ENCODE results near the gene SKI.

The SKI gene

DNA sequence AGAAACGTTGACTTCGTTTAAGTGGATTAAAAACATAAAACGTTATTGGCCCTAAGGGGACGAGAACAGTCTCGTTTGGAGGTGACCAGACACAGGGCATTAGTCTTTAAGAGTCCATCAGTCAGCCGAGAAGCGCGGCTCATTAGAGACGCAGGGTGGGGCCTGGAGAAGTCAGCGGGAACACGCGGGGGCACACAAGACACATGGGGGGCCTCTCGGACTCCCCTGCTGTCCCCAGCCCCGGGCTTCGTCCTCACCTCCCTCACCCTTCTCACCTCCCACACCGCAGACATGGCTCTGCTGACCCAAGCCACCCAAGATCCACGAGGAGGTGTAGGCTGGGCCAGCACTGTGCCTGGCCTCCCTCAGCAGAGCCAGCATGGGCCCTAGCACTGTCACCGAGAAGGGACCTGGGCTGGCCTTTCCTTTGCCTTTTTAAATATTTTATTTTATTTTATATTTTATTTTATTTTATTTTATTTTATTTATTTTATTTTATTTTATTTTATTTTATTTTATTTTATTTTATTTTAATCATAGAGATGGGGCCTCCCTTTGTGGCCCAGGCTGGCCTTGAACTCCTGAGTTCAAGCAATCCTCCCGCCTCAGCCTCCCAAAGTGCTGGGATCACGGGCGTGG, 114.4 kb downstream of the SKI start:
- Histone ChIP-seq H3K9ac (ENCODE audit: low read length) (no peak overlapping the region), H3K4me3 (ENCODE audit: low read depth in 1 of 2, low read length in 2 of 2) (no peak overlapping the region), H3K4me1 (ENCODE audit: insufficient read depth, low read length) (no peaks in the 10 kb centered on the region), H3K27me3 (ENCODE audit: control insufficient read depth in 1 of 2, insufficient read depth in 2 of 2, low read length in 2 of 2) (no peaks in the 10 kb centered on the region), H3K36me3 (ENCODE audit: insufficient read depth, low read length) (no peaks in the 10 kb centered on the region), H3K9me3 (ENCODE audit: low read length) (no peaks in the 10 kb centered on the region), H3K27ac (ENCODE audit: low read depth, low read length) (no peak overlapping the region)

DNA sequence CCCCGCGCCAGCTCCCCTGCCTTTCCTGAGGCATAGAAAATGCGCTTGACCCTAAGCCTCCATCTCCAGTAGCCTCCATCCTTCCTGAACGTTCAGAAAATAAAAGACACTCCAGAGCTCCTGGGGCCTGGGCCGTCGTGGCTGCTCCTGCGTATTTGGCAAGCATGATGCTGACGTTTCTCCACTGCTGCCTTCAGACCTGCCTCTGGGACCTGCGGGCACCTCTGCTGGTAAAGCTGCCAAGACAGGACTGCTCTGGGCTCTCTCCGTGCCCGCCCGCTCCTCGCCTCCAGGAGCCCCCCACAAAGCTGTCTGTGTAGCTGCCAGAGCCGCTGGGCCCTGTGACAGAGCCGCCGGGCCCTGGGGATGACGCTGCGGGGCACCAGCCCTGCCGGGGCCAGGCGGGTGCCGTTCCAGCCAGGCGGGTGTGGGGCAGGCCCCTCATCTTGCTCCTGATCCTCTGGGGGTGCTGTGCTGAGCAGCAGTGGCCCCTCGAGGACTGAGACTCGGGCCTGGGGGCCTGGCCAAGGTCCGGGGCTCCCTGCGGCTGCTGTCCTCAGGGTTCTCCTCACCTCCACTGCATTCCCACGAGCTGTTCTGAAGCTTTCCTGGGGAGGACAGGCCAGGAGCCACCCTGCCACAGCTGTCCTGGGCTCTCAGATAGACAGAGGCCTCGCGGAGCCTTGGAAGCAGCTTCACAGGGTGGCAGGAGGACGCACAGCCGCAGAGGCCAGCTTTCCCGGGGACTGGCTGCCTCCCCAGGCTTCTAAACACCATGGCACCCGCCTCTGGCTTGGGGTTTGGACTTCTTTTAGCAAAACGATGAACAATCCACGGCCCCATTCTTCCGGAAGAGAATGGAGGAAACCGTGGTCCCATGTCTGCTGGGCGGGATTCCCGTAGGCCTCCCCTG, 115.2 kb downstream of the SKI start:
- Histone ChIP-seq H3K9ac (ENCODE audit: low read length) (no peak overlapping the region), H3K4me3 (ENCODE audit: low read depth in 1 of 2, low read length in 2 of 2) (no peak overlapping the region), H3K4me1 (ENCODE audit: insufficient read depth, low read length) (no peaks in the 10 kb centered on the region), H3K9me3 (ENCODE audit: low read length) (no peaks in the 10 kb centered on the region), H3K27me3 (ENCODE audit: control insufficient read depth in 1 of 2, insufficient read depth in 2 of 2, low read length in 2 of 2) (no peaks in the 10 kb centered on the region), H3K36me3 (ENCODE audit: insufficient read depth, low read length) (no peaks in the 10 kb centered on the region), H3K27ac (ENCODE audit: low read depth, low read length) (no peak overlapping the region)

DNA sequence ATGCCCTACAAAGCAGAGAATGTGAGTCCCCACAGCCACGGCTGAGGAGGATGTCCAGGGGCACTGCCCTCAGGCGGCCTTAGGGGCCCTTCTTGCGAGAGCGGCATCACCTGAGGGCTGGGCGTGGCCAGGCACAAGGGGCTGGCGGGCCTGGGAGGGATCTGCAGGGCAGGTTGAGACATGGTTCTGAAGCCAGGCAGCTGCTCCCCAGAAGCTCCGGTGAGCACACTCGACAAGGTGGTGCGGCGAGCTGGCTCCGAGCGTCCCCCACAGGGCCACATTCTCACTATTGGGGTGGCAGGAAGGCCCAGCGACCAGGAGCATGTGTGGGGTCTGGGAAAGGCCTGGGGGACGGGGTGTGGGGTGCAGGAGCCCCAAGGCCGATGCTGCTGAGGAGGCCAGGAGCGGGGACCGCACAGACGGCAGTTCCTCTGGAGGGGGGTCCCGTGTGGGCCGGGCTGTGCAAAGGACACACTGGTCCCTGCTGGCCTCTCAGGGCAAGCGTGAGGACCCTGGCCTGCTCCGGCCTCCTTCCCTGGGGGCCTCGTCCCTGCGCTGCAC, 116.1 kb downstream of the SKI start:
- no peaks in the 10 kb centered on the region for H3K36me3 ChIP-seq (ENCODE audit: insufficient read depth, low read length)
- H3K9ac ChIP-seq (ENCODE audit: low read length) = no peak overlapping the region
- no peaks in the 10 kb centered on the region for H3K9me3 ChIP-seq (ENCODE audit: low read length)

DNA sequence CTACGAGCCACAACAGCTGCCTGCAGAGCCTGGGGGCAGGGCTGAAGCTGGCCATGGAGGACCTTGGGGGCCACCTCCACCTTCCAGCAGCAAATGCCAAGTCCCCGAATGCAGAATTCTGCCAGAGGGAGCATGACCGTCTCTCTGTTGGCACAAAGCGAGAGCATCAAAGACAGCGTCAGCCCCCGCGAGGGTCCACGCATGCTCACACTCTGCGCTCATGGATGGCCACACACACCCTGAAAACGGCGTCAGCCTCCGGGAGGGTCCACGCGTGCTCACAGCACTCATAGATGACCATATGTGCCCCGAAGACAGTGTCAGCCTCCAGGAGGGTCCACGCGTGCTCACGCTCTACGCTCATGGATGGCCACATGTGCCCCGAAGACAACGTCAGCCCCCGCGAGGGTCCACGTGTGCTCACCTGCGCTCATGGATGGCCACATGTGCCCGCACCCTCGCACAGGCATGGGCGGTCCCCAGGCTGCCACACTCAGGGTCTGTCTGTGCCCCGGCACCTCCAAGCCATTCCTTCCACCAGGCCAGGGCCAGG, 116.7 kb downstream of the SKI start:
- no peak overlapping the region for H3K4me3 ChIP-seq (ENCODE audit: low read depth in 1 of 2, low read length in 2 of 2)
- no peaks in the 10 kb centered on the region for H3K36me3 ChIP-seq (ENCODE audit: insufficient read depth, low read length)
- H3K4me1 ChIP-seq (ENCODE audit: insufficient read depth, low read length) = no peaks in the 10 kb centered on the region
- no peaks in the 10 kb centered on the region for H3K27me3 ChIP-seq (ENCODE audit: control insufficient read depth in 1 of 2, insufficient read depth in 2 of 2, low read length in 2 of 2)
- H3K9ac ChIP-seq (ENCODE audit: low read length) = no peak overlapping the region
- no peaks in the 10 kb centered on the region for H3K9me3 ChIP-seq (ENCODE audit: low read length)
- no peak overlapping the region for H3K27ac ChIP-seq (ENCODE audit: low read depth, low read length)

More for the DNA sequence above, 116.1 kb downstream of the SKI start:
- Histone ChIP-seq H3K27me3 (ENCODE audit: control insufficient read depth in 1 of 2, insufficient read depth in 2 of 2, low read length in 2 of 2) (no peaks in the 10 kb centered on the region), H3K4me3 (ENCODE audit: low read depth in 1 of 2, low read length in 2 of 2) (no peak overlapping the region), H3K27ac (ENCODE audit: low read depth, low read length) (no peak overlapping the region), H3K4me1 (ENCODE audit: insufficient read depth, low read length) (no peaks in the 10 kb centered on the region)

DNA sequence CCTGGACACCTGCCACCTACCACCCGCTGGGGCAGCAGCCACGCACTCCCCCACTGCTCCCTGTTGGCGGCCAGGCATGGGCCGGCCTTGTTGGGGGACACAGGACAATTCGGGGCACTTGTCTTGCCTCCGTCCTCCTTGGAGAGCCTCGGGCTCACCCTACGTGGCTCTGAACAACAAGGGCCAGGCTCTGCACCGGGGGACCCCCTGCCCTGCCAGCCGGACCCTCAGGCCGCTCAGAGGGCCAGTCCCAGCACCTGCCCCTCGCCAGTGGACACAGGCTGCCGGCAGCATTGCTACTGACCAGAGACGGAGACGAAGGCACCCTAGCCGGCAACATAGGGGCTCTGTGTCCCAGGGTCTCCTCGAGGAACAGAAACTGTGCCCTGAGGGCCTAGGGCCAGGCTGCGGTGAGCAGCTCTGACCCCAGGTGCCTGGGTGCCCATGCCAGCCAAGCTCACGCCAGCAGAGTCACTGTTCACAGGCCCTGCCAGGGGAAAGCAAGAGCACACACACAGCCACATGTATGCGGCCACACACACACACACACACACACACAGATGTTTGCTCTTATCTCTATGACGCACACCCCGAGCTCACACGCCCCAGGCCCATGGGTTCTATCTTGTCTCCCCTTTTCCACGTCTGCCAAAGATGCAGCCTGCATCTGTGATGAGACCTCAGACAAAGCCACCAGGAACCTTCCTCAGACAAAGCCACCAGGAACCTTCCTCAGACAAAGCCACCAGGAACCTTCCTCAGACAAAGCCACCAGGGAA, 117.4 kb downstream of the SKI start:
- H3K36me3 ChIP-seq (ENCODE audit: insufficient read depth, low read length) = no peaks in the 10 kb centered on the region
- no peak overlapping the region for H3K9ac ChIP-seq (ENCODE audit: low read length)
- H3K27ac ChIP-seq (ENCODE audit: low read depth, low read length) = no peak overlapping the region
- H3K9me3 ChIP-seq (ENCODE audit: low read length) = no peaks in the 10 kb centered on the region
- no peaks in the 10 kb centered on the region for H3K27me3 ChIP-seq (ENCODE audit: control insufficient read depth in 1 of 2, insufficient read depth in 2 of 2, low read length in 2 of 2)
- no peaks in the 10 kb centered on the region for H3K4me1 ChIP-seq (ENCODE audit: insufficient read depth, low read length)
- H3K4me3 ChIP-seq (ENCODE audit: low read depth in 1 of 2, low read length in 2 of 2) = no peak overlapping the region

DNA sequence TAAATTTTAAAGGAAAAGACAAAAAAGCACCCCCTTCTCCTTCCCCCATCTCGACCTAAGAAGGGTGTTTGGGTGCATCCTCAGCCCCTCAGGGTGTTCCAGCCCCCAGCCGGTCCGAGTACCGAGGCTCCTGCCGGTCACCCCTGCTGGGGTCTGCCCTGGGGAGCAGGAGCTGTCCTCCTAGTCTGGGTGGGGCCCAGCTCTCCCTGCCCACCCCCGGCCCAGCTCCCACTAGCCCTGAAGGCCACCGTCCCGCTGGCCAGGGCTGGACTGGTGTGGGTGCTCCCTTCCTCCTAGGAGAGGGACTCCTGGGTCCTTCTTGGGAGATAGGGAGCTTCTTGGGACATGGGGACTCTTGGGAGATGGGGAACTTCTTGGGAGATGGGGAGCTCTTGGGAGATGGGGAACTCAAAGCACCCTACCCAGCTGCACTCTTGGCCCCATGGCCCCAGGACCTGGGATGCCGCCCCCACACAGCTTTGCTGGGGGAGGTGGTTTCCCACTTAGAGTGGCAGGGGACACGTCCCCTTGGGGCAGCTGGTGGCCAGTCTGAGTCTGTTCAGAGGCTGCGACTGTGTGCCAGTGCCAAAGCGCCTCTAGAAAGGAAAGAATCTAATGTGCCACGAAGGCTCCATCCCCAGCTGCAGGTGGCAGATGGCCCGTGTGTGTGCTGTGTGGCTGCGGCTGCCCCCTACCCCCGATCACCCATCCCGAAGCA, 118.7 kb downstream of the SKI start:
- no peaks in the 10 kb centered on the region for H3K4me1 ChIP-seq (ENCODE audit: insufficient read depth, low read length)
- H3K36me3 ChIP-seq (ENCODE audit: insufficient read depth, low read length) = no peaks in the 10 kb centered on the region
- no peak overlapping the region for H3K4me3 ChIP-seq (ENCODE audit: low read depth in 1 of 2, low read length in 2 of 2)
- no peak overlapping the region for H3K27ac ChIP-seq (ENCODE audit: low read depth, low read length)
- H3K27me3 ChIP-seq (ENCODE audit: control insufficient read depth in 1 of 2, insufficient read depth in 2 of 2, low read length in 2 of 2) = no peaks in the 10 kb centered on the region
- no peaks in the 10 kb centered on the region for H3K9me3 ChIP-seq (ENCODE audit: low read length)
- no peak overlapping the region for H3K9ac ChIP-seq (ENCODE audit: low read length)

DNA sequence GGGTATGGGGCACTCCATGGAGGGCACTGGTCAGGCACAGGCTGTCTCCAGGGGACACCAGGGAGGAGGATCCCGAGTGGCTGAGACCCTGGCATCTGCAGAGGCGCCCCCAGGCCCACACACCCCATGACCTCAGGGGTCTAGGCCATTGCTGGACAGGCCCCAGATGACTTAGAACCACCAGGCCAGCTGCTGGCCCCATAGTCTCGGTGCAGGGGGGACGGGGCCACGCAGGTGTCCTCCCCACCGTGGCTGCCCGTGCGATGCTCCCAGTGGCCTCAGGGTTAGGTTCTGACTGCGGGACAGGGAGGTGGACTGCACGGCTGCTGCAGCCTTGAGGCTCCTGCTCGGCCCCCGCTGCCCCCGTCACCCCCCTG, 119.3 kb downstream of the SKI start:
- Histone ChIP-seq H3K36me3 (ENCODE audit: insufficient read depth, low read length) (no peaks in the 10 kb centered on the region), H3K27ac (ENCODE audit: low read depth, low read length) (no peak overlapping the region)

DNA sequence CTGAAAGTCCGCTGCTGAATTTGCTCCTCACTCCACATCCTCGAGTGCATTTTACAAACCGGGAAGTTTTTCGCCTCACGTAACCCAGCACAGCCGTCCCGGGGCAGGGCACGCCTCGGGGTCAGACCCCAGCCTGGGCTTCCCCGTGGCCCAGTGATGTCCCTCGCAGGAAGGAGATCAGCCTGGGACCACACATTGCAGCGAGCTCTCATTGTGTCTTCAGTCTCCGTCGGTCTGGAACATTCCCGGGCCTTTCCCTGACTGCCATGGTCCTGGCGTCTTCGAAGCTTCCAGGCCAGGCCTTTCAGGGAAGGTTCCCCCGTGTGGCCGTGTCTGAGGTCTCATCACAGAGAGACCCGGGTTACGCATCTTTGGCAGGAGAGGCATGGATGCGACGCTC, 119.8 kb downstream of the SKI start:
- Histone ChIP-seq H3K9ac (ENCODE audit: low read length) (no peak overlapping the region), H3K4me3 (ENCODE audit: low read depth in 1 of 2, low read length in 2 of 2) (no peak overlapping the region), H3K27me3 (ENCODE audit: control insufficient read depth in 1 of 2, insufficient read depth in 2 of 2, low read length in 2 of 2) (no peaks in the 10 kb centered on the region), H3K4me1 (ENCODE audit: insufficient read depth, low read length) (no peaks in the 10 kb centered on the region), H3K27ac (ENCODE audit: low read depth, low read length) (no peak overlapping the region), H3K9me3 (ENCODE audit: low read length) (no peaks in the 10 kb centered on the region), H3K36me3 (ENCODE audit: insufficient read depth, low read length) (no peaks in the 10 kb centered on the region)

More for the DNA sequence above, 119.3 kb downstream of the SKI start:
- H3K9ac ChIP-seq (ENCODE audit: low read length) = no peak overlapping the region
- H3K4me1 ChIP-seq (ENCODE audit: insufficient read depth, low read length) = no peaks in the 10 kb centered on the region
- no peak overlapping the region for H3K4me3 ChIP-seq (ENCODE audit: low read depth in 1 of 2, low read length in 2 of 2)
- H3K27me3 ChIP-seq (ENCODE audit: control insufficient read depth in 1 of 2, insufficient read depth in 2 of 2, low read length in 2 of 2) = no peaks in the 10 kb centered on the region
- no peaks in the 10 kb centered on the region for H3K9me3 ChIP-seq (ENCODE audit: low read length)

DNA sequence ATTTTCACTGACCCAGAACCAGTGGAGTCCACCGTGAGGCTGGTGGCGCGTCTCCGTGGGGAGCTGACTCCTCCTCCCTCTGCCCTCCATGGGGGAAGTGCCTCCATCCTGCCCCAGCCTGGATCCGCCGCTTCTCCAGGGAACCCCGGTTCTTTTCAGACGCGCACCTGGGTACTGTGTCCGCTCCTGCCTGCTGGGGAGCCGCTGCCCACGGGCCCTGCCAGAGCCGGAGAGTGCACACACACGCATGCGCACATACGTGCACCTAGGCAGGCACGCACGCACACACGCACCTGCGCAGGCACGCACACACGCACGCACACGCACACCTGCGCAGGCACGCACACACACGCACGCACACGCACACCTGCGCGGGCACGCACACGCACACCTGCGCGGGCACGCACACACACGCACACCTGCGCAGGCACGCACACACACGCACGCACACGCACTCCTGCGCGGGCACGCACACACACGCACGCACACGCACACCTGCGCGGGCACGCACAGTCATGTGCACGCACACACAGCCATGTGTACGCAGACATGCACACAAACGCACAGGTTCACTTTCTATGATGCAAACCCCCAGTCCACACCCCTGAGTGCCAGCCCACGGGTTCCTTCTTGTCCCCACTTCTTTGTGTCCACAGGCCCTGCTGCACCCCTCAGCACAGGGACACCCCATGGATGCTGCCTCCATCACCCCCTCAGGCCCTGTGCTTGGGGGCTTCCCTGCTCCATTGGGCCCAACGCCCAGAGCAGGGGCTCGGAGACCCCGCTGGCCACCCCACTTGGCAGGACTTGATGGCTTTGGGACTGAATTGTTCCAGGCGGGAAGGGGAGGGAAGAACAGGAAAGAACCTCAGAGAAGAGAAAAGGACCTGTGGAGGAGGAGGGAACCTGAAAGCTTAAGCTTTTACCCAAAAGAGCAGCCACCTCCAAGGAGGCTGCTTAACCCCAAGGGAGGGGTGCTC, 120.5 kb downstream of the SKI start:
- Histone ChIP-seq H3K9ac (ENCODE audit: low read length) (no peak overlapping the region), H3K9me3 (ENCODE audit: low read length) (no peaks in the 10 kb centered on the region), H3K36me3 (ENCODE audit: insufficient read depth, low read length) (no peaks in the 10 kb centered on the region), H3K4me1 (ENCODE audit: insufficient read depth, low read length) (peaks cover 5% of the 10 kb centered on the region), H3K27ac (ENCODE audit: low read depth, low read length) (no peak overlapping the region), H3K4me3 (ENCODE audit: low read depth in 1 of 2, low read length in 2 of 2) (no peak overlapping the region), H3K27me3 (ENCODE audit: control insufficient read depth in 1 of 2, insufficient read depth in 2 of 2, low read length in 2 of 2) (no peaks in the 10 kb centered on the region)

DNA sequence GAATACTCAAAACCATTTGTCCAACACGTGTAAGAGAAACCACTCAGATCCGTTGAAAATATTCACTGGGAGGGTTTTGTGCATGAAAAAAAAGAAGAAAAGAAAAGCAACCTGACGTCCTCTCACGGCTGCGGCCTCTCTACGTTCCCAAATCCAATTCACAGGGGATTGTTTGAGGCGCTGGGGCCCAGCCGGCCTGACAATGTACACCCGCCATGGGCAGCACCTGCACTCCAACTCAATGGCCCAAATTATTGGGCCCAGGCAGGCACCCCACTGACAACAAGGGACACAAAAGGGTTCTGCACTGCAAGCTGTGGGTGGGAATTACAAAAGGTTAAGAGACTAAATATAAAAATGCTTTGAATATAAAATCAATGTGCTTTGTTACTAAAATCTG, 121.7 kb downstream of the SKI start:
- Histone ChIP-seq H3K4me1 (ENCODE audit: insufficient read depth, low read length) (peaks cover 9% of the 10 kb centered on the region), H3K4me3 (ENCODE audit: low read depth in 1 of 2, low read length in 2 of 2) (no peak overlapping the region), H3K9ac (ENCODE audit: low read length) (no peak overlapping the region), H3K27ac (ENCODE audit: low read depth, low read length) (no peak overlapping the region), H3K36me3 (ENCODE audit: insufficient read depth, low read length) (no peaks in the 10 kb centered on the region), H3K27me3 (ENCODE audit: control insufficient read depth in 1 of 2, insufficient read depth in 2 of 2, low read length in 2 of 2) (no peaks in the 10 kb centered on the region), H3K9me3 (ENCODE audit: low read length) (no peaks in the 10 kb centered on the region)
